HG03108 (cell line): ENCODE results near the gene CLK1.
"Not testable (repeated sequence)": the region's sequence is repeated elsewhere in the genome, so short reads cannot be mapped to it uniquely, and the experiment has no call there.

Source experiments
- ATAC-seq: cut with Tn5 transposase; IDR thresholded peaks from one replicate; pipeline ENCODE4 v1.9.1; 2021; ENCODE audit warnings: moderate library complexity; ENCODE audit not compliant: unreplicated experiment

CLK1 gene

GRCh38 chr2:200864176-200865034 is at the start of gene CLK1:
CLK1 (minus strand) TSS chr2:200864658; CDS start chr2:200861862, 2,796 bp downstream.
- ATAC-seq, result peak; percentile 86

GRCh38 chr2:200913654-200914053 is 49.2 kb upstream of the CLK1 start:
- ATAC-seq, result no peak

- ATAC-seq, result no peak
Observed at GRCh38 chr2:200909958-200910357, 45.5 kb upstream of the CLK1 start.

GRCh38 chr2:200905618-200906296 is 41.3 kb upstream of the CLK1 start:
- no peak for ATAC-seq

GRCh38 chr2:200901459-200902072 is 37.1 kb upstream of the CLK1 start:
- peak; percentile 99 for ATAC-seq

- no peak for ATAC-seq
Observed at GRCh38 chr2:200899482-200899881, 35.0 kb upstream of the CLK1 start.

- ATAC-seq, result peak; percentile 86
Observed at GRCh38 chr2:200888704-200889625, 24.5 kb upstream of the CLK1 start, which contains the start of the genes NIF3L1 and PPIL3. NIF3L1 (plus strand) TSS chr2:200889371; CDS start chr2:200891944, 2,573 bp downstream. PPIL3 (minus strand) TSS chr2:200889077; CDS start chr2:200887615, 1,462 bp downstream.

GRCh38 chr2:200881715-200882249 is 17.3 kb upstream of the CLK1 start:
- not testable (repeated sequence) for ATAC-seq

- no peak for ATAC-seq
Observed at GRCh38 chr2:200878289-200878880, 13.9 kb upstream of the CLK1 start.

- ATAC-seq, result no peak
Observed at GRCh38 chr2:200877443-200877842, 13.0 kb upstream of the CLK1 start.

- ATAC-seq, result no peak
Observed at GRCh38 chr2:200873560-200873959, 9.1 kb upstream of the CLK1 start.

- no peak for ATAC-seq
Observed at GRCh38 chr2:200871151-200871550, 6.7 kb upstream of the CLK1 start.

- ATAC-seq, result no peak
Observed at GRCh38 chr2:200869014-200869413, 4.6 kb upstream of the CLK1 start.

- peak; percentile 5 for ATAC-seq
Observed at GRCh38 chr2:200863782-200864175, 679 bp downstream of the CLK1 start.

GRCh38 chr2:200862532-200863000 is 1.9 kb downstream of the CLK1 start:
- no peak for ATAC-seq

GRCh38 chr2:200861617-200862155 is 2.8 kb downstream of the CLK1 start:
- no peak for ATAC-seq

- ATAC-seq, result no peak
Observed at GRCh38 chr2:200860092-200860795, 4.2 kb downstream of the CLK1 start.

GRCh38 chr2:200856806-200857205 is 7.7 kb downstream of the CLK1 start:
- no peak for ATAC-seq

GRCh38 chr2:200852605-200853004 is 11.9 kb downstream of the CLK1 start:
- no peak for ATAC-seq
